Hematopoietic multipotent progenitor cell treated with erythropoietin and hydrocortisone succinate and interleukin-3 and kit ligand, for 6 days (in vitro differentiated cells): Measurements from ENCODE around the gene MX2.
"Not testable (repeated sequence)": the region's sequence is repeated elsewhere in the genome, so short reads cannot be mapped to it uniquely, and the experiment has no call there.

Experiments used
- DNase-seq: peaks from one replicate; pipeline ENCODE4 v3.0.0-alpha.2; 2015

The MX2 gene

GRCh38 chr21:41361786-41362604, at the start of gene MX2:
TSS of gene MX2 (plus strand) at chr21:41362027. CDS start at chr21:41376907, 14,880 bp downstream.
- peak; percentile 75 for DNase-seq

DNA sequence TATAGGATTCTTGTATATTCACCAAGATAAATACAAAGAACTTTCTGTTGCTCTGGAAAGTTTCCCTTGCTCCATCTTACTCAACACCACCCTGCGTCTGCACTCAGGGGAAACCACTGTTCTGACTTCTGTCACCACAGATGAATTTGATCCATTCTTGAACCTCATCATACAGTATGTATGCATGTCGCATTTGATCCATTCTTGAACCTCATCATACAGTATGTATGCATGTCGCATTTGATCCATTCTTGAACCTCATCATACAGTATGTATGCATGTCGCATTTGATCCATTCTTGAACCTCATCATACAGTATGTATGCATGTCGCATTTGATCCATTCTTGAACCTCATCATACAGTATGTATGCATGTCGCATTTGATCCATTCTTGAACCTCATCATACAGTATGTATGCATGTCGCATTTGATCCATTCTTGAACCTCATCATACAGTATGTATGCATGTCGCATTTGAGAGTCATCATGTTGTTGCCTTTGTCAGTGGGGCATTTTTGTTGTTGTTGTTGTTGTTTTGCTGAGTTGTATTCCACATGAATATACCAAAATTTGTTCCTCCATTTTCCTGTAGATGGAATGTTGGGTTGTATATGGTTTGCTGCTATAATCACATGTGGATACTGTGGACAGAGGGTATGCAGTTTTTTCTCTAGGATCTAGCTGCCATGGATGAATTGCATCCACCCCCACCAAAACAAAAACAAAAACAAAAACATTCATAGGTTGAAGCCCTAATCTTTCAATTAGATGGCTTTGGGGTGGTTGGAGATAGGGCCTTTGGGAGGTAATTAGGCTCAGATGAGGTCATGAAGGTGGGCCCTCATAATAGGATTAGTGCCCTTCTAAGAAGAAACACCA, 48.3 kb upstream of the MX2 start:
- not testable (repeated sequence) for DNase-seq

- DNase-seq, result no peak
Observed at GRCh38 chr21:41315726-41316125, 46.1 kb upstream of the MX2 start.

GRCh38 chr21:41316200-41317062, 45.4 kb upstream of the MX2 start, which contains the start of gene FAM3B:
TSS of gene FAM3B (plus strand) at chr21:41316801. CDS start at chr21:41316880, 79 bp downstream.
- DNase-seq, result no peak

GRCh38 chr21:41317063-41317392, 44.8 kb upstream of the MX2 start:
- DNase-seq, result no peak

DNA sequence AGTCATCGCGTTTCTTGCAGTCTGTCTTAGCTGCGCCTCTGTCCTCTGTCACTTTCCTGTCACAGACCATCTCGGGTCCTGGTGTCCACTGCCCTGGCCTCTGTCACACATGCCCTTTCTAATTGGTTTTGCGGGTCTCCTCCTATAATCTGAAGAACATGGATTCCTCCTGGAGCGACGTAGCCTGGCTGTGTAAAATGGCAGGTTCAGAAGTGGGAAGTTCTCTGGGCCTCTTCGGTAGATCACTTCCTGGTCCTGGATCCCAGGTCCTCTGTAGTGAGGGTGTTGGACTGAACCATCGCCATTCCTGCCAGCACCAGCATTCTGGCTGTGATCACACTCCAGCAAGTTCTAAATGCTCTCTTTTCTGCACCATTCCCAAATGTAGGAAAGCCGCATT, 44.4 kb upstream of the MX2 start:
- DNase-seq, result no peak

DNA sequence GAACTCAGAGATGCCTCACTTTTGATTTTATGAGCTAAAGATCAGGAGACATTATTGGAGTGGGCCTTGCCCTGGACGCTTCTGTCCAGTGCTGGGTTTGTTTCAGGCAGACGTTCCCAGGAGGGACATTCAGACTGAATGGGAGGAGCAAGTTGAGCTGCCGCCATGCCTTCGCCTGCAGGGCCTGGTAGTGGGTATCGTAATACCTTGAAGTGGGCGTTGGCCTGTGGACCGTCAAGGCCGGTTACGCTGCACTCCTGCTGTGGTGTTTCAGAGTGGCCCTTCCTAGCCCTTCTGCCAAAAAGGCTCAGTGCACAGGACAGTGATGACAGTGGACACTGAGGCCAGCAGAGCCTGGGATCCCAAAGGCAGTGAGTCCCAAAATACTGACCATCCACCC, 43.6 kb upstream of the MX2 start:
- no peak for DNase-seq

GRCh38 chr21:41319273-41319672, 42.6 kb upstream of the MX2 start:
- DNase-seq, result no peak

- DNase-seq, result no peak
Observed at GRCh38 chr21:41321211-41321907, 40.5 kb upstream of the MX2 start.

DNA sequence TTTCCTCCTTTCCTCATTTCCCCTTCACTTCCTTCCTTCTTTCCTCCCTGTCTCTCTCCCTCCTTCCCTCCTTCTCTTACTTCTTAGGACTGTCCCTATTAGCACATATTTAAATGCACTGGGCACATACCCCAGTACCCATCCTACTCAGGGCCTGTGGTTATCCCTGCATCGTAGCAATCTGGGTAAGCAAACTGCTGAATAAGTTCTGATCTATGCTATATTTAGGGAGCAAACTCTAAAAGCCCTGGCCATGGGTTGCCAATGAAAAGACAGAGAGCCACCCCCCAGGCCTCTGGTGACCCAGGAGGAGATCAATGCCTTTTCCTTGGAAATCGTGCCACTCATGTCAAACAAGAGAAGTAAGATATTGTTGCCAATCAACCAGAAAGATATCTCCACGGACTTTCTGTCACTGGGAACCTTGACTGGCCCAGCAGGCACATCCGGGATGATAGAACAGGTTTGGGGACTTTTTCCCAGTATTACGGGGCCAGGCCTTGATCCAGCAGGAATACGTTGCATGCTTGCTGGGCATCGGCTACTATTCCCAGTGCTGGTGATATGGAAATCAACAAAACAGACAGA, 39.8 kb upstream of the MX2 start:
- no peak for DNase-seq

DNA sequence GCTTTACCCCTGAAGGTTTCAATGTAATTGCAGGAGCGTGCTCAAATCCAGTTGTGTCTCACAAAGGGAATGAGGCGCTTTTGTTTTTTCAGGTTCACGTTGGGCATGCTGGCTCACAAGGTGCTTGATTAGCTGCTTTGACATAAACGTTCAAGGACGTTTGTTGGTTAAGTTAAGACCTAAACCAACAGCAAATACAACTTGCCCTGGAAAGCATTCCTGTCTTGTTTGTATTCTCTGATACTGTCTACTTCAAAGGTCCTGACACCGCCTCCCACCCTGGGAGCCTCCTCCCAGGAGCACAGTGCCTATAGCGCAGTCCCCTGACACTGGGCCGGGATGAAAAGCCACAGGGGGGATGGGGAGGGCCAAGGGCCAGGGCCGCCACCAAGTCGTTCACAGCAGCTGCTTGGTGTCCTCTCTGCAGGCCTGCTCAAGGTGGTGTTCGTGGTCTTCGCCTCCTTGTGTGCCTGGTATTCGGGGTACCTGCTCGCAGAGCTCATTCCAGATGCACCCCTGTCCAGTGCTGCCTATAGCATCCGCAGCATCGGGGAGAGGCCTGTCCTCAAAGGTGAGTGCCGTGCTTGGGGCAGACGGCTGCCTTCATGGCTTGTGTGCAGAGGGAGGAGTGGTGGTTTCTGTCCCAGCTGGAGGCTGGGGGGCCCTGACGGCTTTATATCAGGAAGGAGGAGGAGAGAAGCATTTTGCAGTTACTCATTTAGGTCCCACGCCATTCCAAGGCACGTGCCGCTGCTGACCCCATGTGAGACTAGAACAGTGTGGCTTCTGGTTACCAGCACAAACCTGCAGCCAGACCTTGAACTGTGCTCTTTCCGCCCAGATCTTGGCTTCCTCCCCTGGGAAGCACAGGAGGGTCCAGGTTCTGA, 39.1 kb upstream of the MX2 start:
- no peak for DNase-seq

DNA sequence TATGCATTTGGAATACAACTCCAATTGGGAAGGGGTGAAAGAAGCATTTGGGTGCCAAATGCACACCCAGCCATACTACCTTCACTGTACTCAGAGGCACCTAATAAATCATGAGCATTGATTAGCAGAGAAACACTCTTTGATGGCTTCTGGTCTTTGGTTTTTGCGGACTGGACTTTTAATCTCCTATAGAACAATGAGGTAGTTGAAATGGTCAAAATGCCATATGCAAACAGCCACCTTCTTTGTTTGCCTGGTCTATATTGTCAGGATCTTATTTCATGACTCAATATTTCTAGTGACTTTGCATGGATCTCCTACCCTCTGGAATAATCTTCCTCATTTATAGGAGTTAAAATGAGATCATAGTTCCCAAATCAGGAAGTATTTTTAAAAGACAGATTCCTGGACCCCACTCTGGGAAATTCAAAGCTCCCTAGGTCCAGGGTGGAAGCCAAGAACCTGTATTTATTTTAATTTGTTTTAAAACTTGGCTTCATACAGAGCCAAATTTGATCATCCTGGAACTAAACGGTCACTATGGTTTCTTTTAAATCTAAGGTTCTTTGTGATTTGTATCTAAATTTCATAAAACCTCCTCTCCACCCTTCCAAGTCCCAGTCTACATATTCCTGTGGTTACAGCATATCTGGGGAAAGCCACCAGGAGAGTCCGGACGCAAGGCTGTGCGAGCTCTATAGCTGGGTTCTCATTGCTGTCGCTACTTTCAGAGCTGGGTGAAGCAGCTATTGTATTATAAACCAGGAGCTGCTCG, 36.5 kb upstream of the MX2 start:
- DNase-seq, result no peak

- DNase-seq, result no peak
Observed at GRCh38 chr21:41326414-41327080, 35.3 kb upstream of the MX2 start.

- no peak for DNase-seq
Observed at GRCh38 chr21:41327753-41328152, 34.1 kb upstream of the MX2 start.

GRCh38 chr21:41328660-41329607, 32.9 kb upstream of the MX2 start:
- DNase-seq, result no peak

GRCh38 chr21:41333752-41334151, 28.1 kb upstream of the MX2 start:
- no peak for DNase-seq

DNA sequence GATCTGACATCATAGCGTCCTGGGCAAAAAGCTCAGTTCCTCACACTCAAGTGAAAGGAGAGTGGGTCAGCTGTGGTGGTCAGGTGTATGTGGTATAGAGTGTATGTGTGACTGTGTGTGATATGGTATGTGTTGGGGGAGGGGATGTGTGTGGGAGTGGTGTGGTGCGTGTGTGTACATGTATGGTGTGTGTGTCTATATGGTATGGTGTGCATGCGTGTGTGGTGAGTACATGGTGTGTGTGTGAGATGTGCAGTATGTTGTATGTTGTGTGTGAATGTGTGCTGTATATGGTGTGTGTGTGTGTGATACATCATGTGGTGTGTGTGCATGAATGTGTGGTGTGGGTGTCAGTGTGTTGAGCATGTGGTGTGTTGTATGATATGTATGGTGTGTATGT, 24.3 kb upstream of the MX2 start:
- DNase-seq, result no peak

DNA sequence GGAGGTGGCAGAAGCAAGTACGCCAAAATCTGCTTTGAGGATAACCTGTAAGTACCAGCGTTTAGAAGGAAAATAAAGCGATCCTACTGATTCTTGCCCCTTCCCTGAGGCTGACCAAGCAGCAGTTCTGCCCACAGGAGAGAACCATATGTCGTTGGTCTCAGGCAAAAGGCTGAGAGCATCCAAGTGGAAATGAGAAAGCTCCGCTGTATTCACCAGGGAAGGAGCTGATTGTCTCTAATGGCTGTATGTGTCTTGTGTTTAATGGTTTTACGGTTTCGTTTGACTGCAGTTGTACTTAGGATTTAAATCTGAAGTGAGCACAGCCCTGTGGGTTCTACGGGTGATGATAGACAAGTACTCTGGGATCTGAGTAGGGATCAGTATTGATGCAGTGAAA, 23.4 kb upstream of the MX2 start:
- no peak for DNase-seq
